Gastrocnemius medialis (tissue), 4 donors: ENCODE results near the gene CAPRIN1. TPM values are rescaled to one million over a fixed set of nuclear protein-coding genes. Genes with fewer than 3 reads are reported as not detected.
"Not testable (repeated sequence)": the region's sequence is repeated elsewhere in the genome, so short reads cannot be mapped to it uniquely, and the experiment has no call there.

Experiments
- ATAC-seq, 2 donors: fragments of 150-250 bp; one replicate each; pipeline ENCODE4 v1.9.1; 2016
- DNase-seq, 2 donors: peaks; one replicate each; pipeline ENCODE4 v3.0.0-alpha.2; 2019
- H3K27ac ChIP-seq, 4 donors: fragments of 200-600 bp; sonication (generic); 1 replicate in 1 of 4; 2 replicates in 3 of 4; pipeline ENCODE4 v1.5.1; 2016 to 2018; ENCODE audit warnings: mild to moderate bottlenecking in 2 of 4, moderate library complexity in 1 of 4
- H3K27me3 ChIP-seq, 3 donors: fragments of 200-600 bp; sonication (generic) in 2 of 3; 1 replicate in 1 of 3; 2 replicates in 2 of 3; pipeline versions ENCODE4 v1.5.1 to v1.6.0; 2016 to 2019; ENCODE audit warnings: mild to moderate bottlenecking in 1 of 3, moderate library complexity in 1 of 3
- H3K36me3 ChIP-seq, 2 donors: fragments of 200-600 bp; sonication (generic) in 1 of 2; one replicate each; pipeline ENCODE4 v1.5.1; 2017 to 2018
- H3K4me1 ChIP-seq, 2 donors: fragments of 200-600 bp; sonication (generic) in 1 of 2; one replicate each; pipeline ENCODE4 v1.5.1; 2016 to 2017; ENCODE audit warnings: mild to moderate bottlenecking in 2 of 2
- H3K4me3 ChIP-seq, 4 donors: fragments of 200-600 bp; sonication (generic) in 3 of 4; 1 replicate in 1 of 4; 2 replicates in 3 of 4; pipeline ENCODE4 v1.5.1; 2016 to 2019; ENCODE audit warnings: mild to moderate bottlenecking in 2 of 4
- H3K9me3 ChIP-seq, 3 donors: fragments of 200-600 bp; sonication (generic) in 2 of 3; 1 replicate in 1 of 3; 2 replicates in 2 of 3; pipeline ENCODE4 v1.5.1; 2016 to 2019
- POLR2A ChIP-seq, 2 donors: fragments of 450-650 bp; IDR thresholded peaks; one replicate each; pipeline ENCODE4 v1.6.1; 2017; ENCODE audit warnings: antibody characterized with exemption in 2 of 2, mild to moderate bottlenecking in 2 of 2, moderate library complexity in 2 of 2
- in situ Hi-C, 4 donors: fragments of 200-750 bp; cut with MboI; loops; one replicate each; pipeline versions ENCODE4 v1.15.0 to v1.8.0; 2017; ENCODE audit warnings: low sequenced_read_pairs in 4 of 4
- intact Hi-C: fragments of 100-400 bp; cut with DNase I; formaldehyde crosslinking; loops from one replicate; pipeline ENCODE4 v1.15.1; 2023; ENCODE audit warnings: low total_unique reads
- total RNA-seq, 4 donors: library from RNA; depleted of rRNA; stranded (reverse); fragments of >200 nt; gene quantifications; one replicate each; pipeline versions ENCODE4 v1.1.0 to v1.2.3, GENCODE V29; 2016
- TF ChIP-seq, protein P1 (sequence below), 5 experiments: fragments of 450-650 bp in 3 of 5; fragments of 200-600 bp in 2 of 5; sonication (generic) in 2 of 5; IDR thresholded peaks in 4 of 5; conservative IDR thresholded peaks in 1 of 5; 1 replicate in 4 of 5; 2 replicates in 1 of 5; pipeline ENCODE4 v1.5.1; 2016 to 2019; ENCODE audit warnings: antibody characterized with exemption in 5 of 5, mild to moderate bottlenecking in 3 of 5, moderate library complexity in 3 of 5

The CAPRIN1 gene
- total RNA-seq, 4 donors from 2014 or later: 70.9 to 82.2 (median 79.4) TPM

DNA sequence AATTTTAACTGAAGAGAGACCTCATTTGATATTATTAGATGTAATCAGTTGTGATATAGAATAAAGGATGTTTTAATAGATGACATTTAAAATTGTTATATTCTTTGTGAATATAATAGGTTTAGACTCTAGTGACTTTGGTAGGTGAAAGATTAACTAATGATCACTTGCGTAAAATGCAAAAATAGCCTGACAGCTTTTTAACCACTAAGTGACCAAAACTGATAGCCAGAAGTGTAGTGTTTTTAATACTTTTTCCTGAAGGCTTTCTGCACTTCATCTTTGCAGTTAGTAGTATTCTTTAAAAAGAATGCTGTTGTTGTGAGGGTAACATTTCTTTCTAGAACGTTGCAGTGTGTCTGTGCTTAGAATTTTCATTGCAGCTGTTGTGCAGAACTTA lies 5.1 kb downstream of the CAPRIN1 start:
- DNase-seq (no peak), ATAC-seq (no peak)
- Histone ChIP-seq H3K4me3 (no peak overlapping the region), H3K9me3 (no peaks in the 10 kb centered on the region), H3K36me3 (no peaks in the 10 kb centered on the region), H3K27ac (peak overlapping the region in 1 of 4 donors; percentile 13), H3K27me3 (no peaks in the 10 kb centered on the region), H3K4me1 (peaks cover 54 to 62% of the 10 kb centered on the region in 2 donors)
- intact Hi-C loops: no loop called here
- in situ Hi-C loops: no loop called here
- TF ChIP-seq, protein P1, sequence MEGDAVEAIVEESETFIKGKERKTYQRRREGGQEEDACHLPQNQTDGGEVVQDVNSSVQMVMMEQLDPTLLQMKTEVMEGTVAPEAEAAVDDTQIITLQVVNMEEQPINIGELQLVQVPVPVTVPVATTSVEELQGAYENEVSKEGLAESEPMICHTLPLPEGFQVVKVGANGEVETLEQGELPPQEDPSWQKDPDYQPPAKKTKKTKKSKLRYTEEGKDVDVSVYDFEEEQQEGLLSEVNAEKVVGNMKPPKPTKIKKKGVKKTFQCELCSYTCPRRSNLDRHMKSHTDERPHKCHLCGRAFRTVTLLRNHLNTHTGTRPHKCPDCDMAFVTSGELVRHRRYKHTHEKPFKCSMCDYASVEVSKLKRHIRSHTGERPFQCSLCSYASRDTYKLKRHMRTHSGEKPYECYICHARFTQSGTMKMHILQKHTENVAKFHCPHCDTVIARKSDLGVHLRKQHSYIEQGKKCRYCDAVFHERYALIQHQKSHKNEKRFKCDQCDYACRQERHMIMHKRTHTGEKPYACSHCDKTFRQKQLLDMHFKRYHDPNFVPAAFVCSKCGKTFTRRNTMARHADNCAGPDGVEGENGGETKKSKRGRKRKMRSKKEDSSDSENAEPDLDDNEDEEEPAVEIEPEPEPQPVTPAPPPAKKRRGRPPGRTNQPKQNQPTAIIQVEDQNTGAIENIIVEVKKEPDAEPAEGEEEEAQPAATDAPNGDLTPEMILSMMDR (IDR thresholded peaks at IDR 0.05 in 4 of 5, conservative IDR thresholded peaks at IDR 0.05 in 1 of 5): no peak
- no peak for TF ChIP-seq POLR2A (IDR thresholded peaks at IDR 0.05)

- H3K27ac ChIP-seq: no peak overlapping the region
- no peak overlapping the region for H3K4me3 ChIP-seq
- no peaks in the 10 kb centered on the region for H3K36me3 ChIP-seq
- no peaks in the 10 kb centered on the region for H3K27me3 ChIP-seq
- no peaks in the 10 kb centered on the region for H3K9me3 ChIP-seq
- in situ Hi-C loops (no loop called here), intact Hi-C loops (no loop called here)
- TF ChIP-seq, protein P1 (IDR thresholded peaks at IDR 0.05 in 4 of 5, conservative IDR thresholded peaks at IDR 0.05 in 1 of 5): no peak
- no peak for TF ChIP-seq POLR2A (IDR thresholded peaks at IDR 0.05)
- no peak for ATAC-seq
- no peak for DNase-seq
- H3K4me1 ChIP-seq: peaks cover 30 to 47% of the 10 kb centered on the region in 2 donors
Observed at GRCh38 chr11:34063061-34063795, 11.7 kb downstream of the CAPRIN1 start.

DNA sequence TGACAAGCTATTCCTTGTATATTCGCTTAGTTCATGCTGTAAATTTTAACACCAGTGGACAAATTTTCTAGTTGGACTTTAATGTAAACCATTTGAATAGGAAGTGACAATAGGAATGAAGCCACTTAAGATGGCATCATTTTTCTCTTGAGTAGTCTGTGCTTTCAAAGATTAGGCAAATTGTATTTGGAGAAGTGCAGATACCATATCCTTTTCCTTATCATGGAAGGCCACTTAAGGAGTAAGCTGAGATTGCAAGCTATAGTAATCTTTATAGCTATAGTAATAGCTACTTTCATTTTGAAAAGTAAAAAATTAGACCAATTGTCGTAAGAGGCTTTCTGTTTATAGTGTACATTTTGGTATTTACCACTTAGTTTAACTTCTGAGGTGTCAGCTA lies 12.8 kb downstream of the CAPRIN1 start:
- in situ Hi-C loops (no loop called here), intact Hi-C loops (no loop called here)
- ATAC-seq (no peak), DNase-seq (no peak)
- peaks cover 36 to 45% of the 10 kb centered on the region in 2 donors for H3K4me1 ChIP-seq
- H3K36me3 ChIP-seq: no peaks in the 10 kb centered on the region
- no peaks in the 10 kb centered on the region for H3K27me3 ChIP-seq
- no peak overlapping the region for H3K27ac ChIP-seq
- H3K9me3 ChIP-seq: no peaks in the 10 kb centered on the region
- no peak overlapping the region for H3K4me3 ChIP-seq
- TF ChIP-seq, protein P1 (IDR thresholded peaks at IDR 0.05 in 4 of 5, conservative IDR thresholded peaks at IDR 0.05 in 1 of 5): no peak
- no peak for TF ChIP-seq POLR2A (IDR thresholded peaks at IDR 0.05)

- in situ Hi-C loops: no loop called here
- Histone ChIP-seq H3K27ac (no peak overlapping the region), H3K36me3 (no peaks in the 10 kb centered on the region), H3K4me1 (peaks cover 39 to 48% of the 10 kb centered on the region in 2 donors), H3K9me3 (no peaks in the 10 kb centered on the region), H3K27me3 (no peaks in the 10 kb centered on the region), H3K4me3 (no peak overlapping the region)
- intact Hi-C loops: no loop called here
- ATAC-seq (no peak), DNase-seq (no peak)
- TF ChIP-seq POLR2A (IDR thresholded peaks at IDR 0.05): no peak
- TF ChIP-seq, protein P1 (IDR thresholded peaks at IDR 0.05 in 4 of 5, conservative IDR thresholded peaks at IDR 0.05 in 1 of 5): peak in 1 of 5 experiments; percentile 25
Observed at GRCh38 chr11:34065505-34066203, 14.1 kb downstream of the CAPRIN1 start.

GRCh38 chr11:34066766-34067165 lies 15.2 kb downstream of the CAPRIN1 start:
- intact Hi-C loops, in situ Hi-C loops, H3K9me3 ChIP-seq, H3K27me3 ChIP-seq, DNase-seq, H3K27ac ChIP-seq, H3K4me3 ChIP-seq, H3K36me3 ChIP-seq, ATAC-seq: not testable (repeated sequence)
- peaks cover 39 to 45% of the 10 kb centered on the region in 2 donors for H3K4me1 ChIP-seq
